Fibroblast of skin of left quadriceps (primary cell): ENCODE results near the gene KRTAP12-4.
"Not testable (repeated sequence)": the region's sequence is repeated elsewhere in the genome, so short reads cannot be mapped to it uniquely, and the experiment has no call there.

Source experiments
- DNase-seq, 2 experiments: peaks; one replicate each; pipeline ENCODE4 v3.0.0-alpha.2; 2013; ENCODE audit warnings: low read depth in 2 of 2

Gene KRTAP12-4

DNA sequence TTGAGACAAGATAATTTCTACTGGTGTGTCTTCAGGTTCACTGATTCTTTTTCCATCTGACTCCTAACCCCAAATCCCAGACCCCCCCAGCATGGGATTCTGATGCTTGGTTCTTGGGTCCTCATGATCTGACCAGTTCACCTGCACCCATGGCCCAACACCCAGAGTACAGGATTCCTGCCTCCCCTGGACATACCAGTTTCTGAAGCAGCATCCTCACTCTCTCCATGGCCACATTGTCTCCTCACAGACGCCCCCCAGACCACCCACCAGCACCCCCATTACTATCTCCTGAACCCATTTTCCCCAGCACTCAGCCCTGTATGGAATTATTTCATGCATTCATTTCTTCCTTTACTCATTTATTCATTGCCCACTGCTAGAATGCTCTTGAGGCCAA, 2.4 kb upstream of the KRTAP12-4 start:
- DNase-seq: no peak

- no peak for DNase-seq
These were observed 543 bp downstream of the KRTAP12-4 start for GRCh38 chr21:44653656-44654575.

DNA sequence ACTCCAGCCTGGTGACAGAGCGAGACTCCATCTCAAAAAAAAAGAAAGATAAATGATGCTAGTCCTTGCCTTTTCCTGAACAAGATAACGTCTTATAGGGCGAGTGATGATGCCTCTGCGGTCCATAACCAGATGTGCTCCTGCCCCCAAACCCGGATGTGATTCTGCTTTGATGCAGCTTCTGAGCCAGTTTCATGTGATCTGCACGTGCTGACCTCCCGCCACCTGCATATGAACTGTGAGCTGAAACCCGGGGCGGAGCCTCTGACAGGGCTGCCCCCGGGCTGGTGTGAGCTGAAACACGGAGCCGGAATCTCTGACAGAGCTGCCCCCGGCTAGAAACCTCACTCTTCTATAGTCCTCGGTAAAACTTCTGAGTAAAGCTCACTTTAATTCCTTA, 1.3 kb downstream of the KRTAP12-4 start:
- DNase-seq: no peak

DNA sequence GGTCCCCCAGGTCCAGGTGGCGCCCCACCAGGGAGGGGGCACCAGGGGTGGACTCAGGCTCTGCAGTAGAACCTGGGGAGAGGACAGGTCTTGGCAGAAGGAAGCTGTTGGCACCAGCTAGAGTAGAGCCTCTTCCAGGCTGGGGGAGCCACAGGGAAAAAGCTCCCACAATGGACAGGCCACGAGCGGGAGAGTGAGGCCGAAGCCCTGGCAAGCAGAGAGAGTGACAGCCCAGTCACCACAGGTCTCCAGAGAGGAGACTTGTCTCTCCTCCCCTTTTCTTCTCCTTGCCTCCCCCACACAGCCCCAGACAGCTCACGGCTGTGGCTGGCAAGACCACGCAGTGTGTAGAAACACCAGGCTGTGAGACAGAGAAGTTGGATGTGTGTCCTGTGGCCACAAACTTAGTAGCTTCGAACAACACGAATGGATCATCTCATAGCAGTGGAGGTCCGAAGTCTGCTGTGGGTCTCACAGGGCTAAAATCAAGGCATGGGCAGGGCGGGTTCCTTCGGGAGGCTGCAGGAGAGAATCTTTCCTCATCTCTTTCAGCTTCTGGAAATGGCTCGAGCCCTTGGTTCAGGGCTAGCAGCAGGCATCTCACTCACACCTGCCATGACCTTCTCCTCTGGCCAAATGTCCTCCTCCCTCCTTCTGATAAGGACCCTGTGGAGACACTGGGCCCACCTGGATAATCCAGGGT, 3.3 kb downstream of the KRTAP12-4 start:
- DNase-seq: no peak

DNA sequence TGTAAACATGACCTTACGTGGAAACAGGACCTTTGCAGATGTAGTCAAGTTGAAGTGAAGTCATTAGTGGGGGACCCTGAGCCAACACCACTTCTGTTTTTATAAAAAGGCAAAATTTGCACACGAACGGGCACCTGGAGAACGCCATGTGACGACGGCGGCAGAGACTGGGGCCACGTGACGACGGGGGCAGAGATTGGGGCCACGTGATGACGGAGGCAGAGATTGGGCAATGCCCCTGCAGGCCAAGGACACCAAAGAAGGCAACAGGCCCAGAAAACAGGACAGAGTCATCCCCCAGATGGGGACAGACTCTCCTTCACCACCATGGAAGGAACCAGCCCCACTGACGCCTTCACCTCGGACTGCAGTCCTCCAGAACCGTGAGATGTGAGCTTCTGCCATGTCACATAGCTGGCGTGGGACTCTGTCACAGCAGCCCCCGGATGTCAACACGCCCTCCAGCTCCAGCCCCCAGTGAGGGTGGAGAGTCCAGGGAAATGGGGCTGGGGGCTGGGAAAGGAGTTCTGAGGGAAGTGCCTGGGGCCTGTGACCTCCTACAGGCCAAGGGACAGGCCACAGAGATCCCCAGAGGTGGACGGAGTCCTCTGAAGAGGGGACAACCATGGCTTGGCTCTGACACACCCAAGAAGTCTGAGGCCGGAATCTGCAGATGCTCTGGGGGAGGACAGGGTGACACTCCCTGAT, 4.0 kb downstream of the KRTAP12-4 start:
- no peak for DNase-seq

- DNase-seq: no peak
These were observed 4.8 kb downstream of the KRTAP12-4 start for GRCh38 chr21:44649521-44650100.

DNA sequence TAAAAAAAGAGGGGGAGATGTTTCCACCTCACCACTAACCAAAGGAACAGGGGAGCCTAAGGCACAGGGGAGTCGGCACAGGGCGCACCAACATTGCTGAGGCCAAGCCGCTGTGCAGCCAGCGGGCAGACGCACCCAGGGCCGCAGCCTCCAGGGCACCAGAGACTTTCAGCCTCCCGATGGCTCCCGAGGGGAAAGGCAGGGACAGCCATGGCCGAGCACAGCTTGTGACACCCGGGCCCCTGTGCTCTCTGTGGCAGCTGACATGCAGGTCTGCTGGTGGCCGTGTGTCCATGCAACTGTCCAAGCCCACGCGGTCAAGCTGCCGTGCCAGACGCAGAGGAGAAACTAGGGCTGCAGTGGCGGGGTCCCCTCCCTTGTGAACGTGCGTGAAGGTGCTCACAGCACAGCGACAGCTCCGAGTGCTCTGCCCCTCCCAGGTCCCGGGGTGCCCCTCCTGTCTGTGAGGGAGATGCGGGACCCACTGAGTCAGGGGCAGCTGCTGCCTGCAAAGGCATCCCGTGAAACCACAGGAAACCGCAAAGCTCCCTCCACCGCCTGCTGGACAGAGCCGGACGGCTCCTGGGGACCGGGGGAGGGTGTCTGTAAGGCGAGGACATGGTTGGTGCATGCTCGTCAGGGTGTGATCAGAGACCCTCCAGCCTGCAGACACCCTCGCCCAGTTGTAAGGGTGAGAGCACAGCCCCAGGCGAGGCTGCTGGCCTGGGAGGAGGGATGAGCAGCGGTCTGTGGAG, 5.7 kb downstream of the KRTAP12-4 start:
- no peak for DNase-seq

DNA sequence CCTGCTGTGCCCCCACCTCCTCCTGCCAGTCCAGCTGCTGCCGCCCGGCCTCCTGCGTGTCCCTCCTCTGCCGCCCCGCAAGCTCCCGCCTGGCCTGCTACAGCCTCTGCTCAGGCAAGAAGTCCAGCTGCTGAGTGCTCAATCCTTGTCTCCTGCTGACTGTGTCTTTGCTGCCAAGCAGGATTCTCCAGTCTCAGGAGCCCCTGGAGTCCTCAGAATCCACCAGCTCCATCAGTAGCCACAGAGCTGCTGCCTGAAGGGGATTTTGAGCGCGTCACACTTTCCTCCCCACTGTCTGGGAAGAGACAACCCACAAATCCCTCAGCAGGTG, 7.3 kb downstream of the KRTAP12-4 start:
- no peak for DNase-seq

GRCh38 chr21:44646366-44647221, 7.9 kb downstream of the KRTAP12-4 start, which contains the start of gene KRTAP10-11:
Gene KRTAP10-11, plus strand, starts transcription at chr21:44646414. Its CDS starts 45 bp downstream, at chr21:44646459.
- DNase-seq: not testable (repeated sequence)

- DNase-seq: no peak
These were observed 9.6 kb downstream of the KRTAP12-4 start for GRCh38 chr21:44644878-44645277.

DNA sequence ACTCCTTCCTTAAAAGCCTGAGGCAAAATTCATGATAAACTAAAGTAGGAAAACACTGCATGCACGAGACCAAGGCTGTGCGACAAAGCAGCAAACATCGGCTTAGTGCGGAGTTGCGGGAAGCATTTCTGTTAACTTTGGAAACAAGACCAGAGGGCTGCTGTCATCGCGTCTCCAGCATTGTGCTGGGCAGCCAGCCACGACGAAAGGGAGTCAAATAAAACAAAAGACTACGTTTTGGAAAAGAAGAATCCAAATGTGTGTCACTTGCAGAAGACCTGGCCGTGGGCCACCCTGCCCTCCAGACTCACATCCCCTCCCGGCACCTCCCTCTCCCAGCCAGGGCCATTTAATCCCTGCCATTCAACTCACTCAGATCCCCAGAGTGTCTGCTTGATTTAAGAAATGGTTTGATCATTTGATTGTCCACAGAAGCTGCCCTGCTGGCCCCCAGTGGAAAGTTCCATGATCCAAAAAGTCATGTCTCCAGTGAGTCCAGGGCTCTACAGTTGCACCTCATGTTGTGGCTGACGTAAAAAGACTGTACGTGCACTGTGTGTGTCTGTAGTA, 10.6 kb downstream of the KRTAP12-4 start:
- no peak for DNase-seq

GRCh38 chr21:44640761-44641160, 13.7 kb downstream of the KRTAP12-4 start:
- no peak for DNase-seq

DNA sequence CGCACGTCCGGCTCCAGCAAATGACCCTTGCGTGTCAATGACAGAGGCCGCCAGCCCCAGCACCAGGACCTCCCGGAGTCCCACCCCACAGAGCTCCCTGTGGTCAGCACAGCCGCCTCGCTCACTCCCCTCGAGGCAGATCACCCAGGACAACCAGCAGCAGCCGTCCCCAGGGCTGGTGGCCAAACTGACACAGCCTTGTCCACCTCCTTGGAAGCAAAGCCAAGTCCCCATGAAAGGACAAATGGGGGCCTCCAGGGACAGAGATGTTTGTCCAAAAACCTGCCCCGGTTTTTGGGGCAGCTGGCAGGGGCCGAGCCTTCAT, 15.2 kb downstream of the KRTAP12-4 start:
- DNase-seq: no peak

DNA sequence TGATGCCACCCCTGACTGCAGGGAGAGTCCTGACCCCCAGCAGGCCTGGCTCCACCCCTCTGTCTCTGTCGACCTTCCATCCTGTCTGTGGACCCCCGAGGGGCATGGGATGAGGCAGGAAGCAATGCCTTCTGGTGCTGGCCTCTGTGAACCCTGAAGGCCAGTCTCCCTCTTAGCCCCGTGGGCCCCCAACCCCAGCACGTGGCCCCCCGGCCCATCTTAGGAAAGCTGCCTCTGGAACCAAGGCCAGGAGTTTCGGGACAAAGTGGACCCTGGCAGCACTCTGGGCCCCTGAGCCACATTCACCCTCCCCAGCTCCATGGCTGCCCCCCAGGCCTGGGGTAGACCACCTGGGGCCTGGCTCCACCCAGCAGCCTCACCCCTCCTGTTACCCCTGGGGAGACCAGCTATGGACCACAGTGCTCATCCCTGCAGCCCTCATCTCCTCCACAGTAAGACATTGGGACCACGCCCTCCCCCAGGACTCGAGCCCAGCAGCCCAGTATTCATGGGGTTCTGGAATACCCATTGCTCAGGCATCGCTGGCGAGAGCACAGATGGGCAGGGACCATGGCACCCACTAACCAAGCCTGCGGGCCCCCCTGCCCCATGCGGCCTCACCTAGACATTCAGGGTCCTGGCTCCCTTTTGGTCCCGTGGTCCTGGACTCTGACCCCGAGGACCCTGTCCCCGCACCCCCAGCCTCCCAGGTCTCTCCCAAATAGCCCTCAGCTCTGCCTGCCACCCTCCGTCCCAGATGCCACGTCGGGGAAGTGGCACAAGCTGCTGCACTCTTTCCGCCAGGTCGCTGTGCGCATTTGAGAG, 15.7 kb downstream of the KRTAP12-4 start:
- DNase-seq: not testable (repeated sequence)

- DNase-seq: not testable (repeated sequence)
These were observed 16.6 kb downstream of the KRTAP12-4 start for GRCh38 chr21:44637851-44638348.

- no peak for DNase-seq
These were observed 17.2 kb downstream of the KRTAP12-4 start, which contains the start of gene KRTAP10-10 for GRCh38 chr21:44637018-44637850. Gene KRTAP10-10, plus strand, starts transcription at chr21:44637356. Its CDS starts 62 bp downstream, at chr21:44637418.

DNA sequence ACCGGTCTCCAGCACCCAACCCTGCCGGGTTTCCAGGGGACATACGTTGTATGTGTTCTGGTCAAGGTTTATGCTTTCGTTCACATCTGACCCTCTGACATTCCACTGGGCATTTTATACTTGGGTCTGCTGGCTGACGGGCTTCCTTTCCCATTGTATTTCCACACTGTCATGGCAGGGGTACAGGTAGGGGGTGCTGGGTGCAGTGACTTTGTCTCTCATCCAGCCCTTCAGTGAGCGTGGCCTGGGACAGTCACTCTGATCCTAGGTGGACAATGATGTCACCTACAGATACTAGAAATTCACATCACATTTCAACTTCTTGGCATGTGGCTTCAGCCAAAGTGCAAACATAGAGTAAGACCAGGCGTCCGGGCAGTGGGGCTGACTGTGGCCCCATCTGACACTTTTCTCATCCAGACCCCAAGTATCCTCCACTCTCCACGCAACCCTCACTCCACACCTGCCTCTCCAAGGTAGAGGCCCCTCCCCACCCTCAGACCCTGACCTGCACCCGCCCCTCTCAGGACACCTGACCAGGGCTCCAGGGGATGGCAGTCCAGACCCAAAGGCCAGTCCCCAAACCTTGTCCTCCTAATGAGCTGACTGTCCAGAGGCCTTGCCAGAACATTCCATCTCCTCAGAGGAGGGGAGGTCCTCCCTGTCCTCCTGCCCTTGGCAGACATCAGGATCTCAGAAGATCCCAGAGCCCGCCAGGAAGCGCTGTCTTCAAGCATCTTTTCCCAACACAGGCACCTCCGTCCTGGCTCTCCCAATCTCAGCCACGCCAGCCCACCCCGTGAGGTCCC, 18.0 kb downstream of the KRTAP12-4 start:
- no peak for DNase-seq
